ENCODE data around the gene WDR74.

The WDR74 gene

DNA sequence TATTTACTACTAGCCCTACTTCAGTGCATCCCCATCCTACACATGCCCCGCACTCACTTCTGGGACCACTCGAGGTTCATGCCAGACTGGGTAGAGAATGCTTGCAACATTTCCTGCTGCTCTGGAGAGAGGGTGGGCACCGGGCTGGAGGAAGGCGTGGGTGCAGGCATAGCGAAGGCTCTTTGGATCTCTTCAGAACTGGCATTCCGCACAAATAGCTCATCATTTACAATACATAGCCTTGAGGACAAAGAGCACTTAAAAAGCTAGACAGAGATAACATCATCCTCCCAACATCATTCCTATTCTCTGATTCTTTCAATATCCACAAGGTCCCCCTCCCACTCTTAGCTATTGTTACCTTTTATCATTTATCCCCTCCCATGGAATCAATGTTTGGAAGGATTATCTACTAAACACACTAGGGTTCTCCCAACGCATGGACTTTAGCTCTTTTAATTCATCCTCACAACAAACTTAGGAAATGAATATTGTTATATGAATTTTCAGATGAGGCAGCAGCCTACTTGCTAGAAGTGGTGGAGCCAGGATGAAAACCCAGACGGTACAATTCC, 45.1 kb downstream of the WDR74 start:
- no peak for DNase-seq (ENCODE audit: low spot score)

- no peak for DNase-seq (ENCODE audit: low spot score)
Measured at GRCh38 chr11:62792202-62792575, 47.2 kb downstream of the WDR74 start.

- DNase-seq (ENCODE audit: low spot score) = peak; percentile 80
Measured at GRCh38 chr11:62791501-62792201, 47.7 kb downstream of the WDR74 start, which contains the start of gene TMEM223. Gene TMEM223, minus strand, starts transcription at chr11:62792006. Its CDS starts 12 bp downstream, at chr11:62791994.

DNA sequence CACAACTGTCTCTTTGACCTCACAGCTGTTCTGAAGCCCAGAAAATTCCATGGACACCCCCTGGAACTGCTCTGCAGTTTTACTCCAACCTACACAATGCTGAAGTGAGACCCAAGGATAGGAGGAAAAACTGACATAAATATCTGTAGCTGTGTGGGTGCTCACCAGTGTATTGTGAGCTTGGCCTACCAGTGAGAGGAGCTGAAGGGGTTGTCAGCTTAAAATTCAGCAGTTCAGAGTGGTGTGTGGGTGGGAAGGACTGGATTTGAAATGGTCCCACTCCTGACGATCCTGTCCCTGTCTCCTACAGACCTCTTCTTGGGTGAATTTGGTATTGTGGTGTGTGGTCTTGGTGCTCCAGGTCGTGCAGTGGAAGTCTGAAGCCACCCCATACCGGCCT, 49.8 kb downstream of the WDR74 start:
- peak; percentile 16 for DNase-seq (ENCODE audit: low spot score)

- DNase-seq (ENCODE audit: low spot score) = peak; percentile 34
Measured at GRCh38 chr11:62788991-62789390, 50.4 kb downstream of the WDR74 start.

DNA sequence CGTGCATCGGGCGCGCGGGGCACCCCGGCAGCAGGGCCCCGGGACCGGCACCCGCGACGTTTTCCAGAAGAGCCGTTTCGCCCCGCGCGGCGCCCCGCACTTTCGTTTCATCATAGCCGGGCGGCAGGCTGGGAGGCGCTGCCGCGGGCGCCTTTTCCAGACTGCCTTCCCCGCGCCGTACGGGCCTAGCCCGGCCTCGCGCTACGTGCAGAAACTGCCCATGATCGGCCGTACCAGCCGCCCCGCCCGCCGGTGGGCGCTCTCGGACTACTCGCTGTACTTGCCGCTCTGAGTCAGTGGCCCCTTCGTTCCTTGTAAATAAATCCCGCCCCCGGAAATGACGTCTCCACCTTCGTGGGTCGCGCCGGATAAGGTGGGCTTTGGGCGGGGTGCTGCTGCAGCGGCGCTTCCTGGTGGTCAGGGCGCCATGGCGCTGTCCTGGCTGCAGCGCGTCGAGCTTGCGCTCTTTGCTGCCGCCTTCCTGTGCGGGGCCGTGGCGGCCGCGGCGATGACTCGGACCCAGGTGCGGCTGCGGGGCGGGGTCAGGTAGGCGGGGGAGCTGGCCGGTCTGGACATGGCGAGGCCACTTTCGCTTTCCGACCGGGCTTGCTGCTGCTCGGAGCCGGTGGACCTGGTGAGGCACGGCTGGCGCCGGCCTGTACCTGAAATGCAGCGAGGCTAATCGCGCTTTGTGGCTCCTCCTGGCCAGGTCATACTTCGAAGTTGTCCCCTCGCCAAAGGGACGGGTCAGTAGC, 52.2 kb downstream of the WDR74 start, which contains the start of gene TMEM179B:
TMEM179B (plus strand) TSS at position 398 of the 755 bp plus-strand sequence; CDS start at position 428, 30 bp downstream.
- peak; percentile 99 for DNase-seq (ENCODE audit: low spot score)

GRCh38 chr11:62786318-62787004, 52.9 kb downstream of the WDR74 start:
- peak; percentile 81 for DNase-seq (ENCODE audit: low spot score)

Measured in cerebellar cortex (tissue), 1 donor.